Activated CD4-positive, alpha-beta T cell treated with anti-CD3 and anti-CD28 coated beads, Interleukin-2, amount 50 U/mL, for 16 hours (primary cell): ENCODE measurements around the gene MYO9A.
"Not testable (repeated sequence)": the region's sequence is repeated elsewhere in the genome, so short reads cannot be mapped to it uniquely, and the experiment has no call there.

ENCODE experiments used
- DNase-seq: peaks from one replicate; pipeline ENCODE4 v3.0.0-alpha.2; 2020

Gene MYO9A

DNA sequence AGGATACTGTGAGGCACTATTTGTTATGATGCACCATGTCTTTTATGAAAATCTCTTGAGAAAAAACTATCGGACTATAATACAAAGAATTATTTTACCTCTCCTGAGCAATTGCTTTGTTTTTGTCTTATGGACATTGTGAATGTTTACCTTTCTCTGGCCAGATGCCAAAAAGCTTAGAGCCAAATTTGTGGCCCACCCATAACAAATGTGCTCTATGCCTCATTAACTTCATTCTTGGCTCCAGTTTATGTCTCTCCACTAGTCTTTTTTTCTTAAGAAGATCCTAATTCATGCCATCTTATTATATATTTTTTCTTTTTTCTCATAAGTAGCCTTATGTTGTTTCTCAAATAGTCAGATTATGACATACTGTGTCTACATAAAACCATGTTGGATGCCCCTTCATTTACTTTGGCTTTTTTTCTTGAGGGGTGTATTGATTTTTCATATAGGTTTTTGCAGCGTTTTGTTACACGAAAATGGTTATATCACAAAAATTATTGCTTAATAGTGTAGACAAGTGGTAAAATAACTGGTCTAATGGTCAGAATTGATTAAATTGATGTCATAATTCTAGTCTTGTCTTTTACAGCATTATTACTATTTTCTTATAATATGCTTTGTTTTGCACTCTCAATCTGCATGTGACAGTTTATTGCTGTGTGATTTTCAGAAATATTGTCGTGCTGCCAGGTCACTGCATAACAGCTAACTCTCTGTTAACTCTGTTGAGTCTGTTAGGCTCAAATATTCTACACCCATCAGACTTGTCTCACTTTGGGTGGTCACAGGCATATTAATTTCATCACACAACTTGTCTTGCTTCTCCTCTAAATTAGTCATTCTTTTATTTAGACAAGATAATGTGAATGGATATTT lies 18.5 kb upstream of the MYO9A start:
- DNase-seq, result no peak

DNA sequence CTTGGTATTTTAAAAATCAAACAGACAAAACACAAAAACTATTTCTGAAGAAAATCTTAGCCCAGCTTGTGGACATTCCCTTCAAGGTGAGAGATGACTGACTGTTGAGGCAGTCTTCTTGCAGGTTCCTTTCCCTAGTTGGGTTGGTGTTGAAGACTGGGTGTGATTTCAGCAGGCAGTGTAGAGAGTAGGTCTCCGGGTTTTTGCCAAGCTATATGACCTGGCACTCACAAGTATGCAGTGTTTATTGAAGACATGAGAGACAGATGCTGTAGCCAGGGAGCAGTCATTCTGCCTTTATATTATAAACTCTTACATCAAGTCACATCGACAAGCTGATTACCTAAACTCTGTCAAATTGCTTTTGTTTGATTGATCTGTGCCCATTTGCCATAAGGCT lies 17.8 kb upstream of the MYO9A start:
- DNase-seq, result no peak

DNA sequence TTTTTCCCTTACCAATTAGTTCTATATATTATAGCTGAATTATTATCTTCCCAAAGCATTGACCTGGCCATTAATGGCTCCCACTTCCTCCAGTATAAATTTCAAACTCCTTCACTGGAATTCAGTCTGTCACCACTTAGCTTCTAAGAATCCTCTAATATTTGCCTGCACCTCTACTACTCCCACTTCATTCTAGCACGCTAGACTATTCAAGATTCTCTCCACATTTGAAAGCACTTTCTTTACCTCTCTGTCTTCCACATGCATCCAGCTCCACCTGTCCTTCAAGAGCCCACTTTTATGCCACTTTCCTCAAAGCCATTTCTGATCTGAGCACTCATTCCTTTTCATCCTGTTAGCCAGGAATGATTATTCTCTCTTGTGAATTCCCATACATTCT lies 15.3 kb upstream of the MYO9A start:
- DNase-seq, result no peak

DNA sequence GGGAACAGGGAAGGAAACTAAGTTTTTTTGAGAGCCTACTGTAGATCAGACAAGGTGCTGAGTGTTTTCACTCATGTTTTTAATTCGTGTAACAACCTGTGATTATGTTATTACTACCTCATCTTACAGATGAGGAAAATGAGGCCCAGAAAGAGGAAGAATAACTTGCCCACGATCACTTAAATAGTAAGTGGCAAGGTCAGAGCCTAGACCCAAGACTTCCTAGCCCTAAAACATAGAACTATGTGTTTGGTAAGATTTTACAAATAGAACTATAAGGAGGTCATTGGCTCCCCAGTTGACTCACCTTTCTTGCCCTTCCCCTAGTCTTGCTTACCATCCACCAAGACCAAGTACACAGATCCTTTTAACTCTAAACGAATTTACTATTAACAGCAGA lies 14.0 kb upstream of the MYO9A start:
- DNase-seq, result no peak

DNA sequence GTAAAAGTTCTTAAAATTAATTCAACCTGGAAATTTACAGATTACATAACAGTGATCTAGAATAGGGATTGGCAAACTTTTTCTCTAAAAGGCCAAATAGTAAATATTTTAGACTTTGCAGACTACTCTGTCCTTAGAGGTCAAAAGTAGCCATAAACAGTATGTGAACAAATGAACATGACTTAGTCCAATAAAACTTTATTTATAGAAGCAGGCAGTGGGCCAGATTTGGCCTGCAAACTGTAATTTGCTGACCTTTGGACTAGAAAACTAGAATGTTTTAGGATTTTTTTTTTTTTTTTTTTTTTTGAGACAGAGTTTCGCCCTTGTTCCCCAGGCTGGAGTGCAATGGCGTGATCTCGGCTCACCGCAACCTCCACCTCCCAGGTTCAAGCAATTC lies 12.3 kb upstream of the MYO9A start:
- no peak for DNase-seq

DNA sequence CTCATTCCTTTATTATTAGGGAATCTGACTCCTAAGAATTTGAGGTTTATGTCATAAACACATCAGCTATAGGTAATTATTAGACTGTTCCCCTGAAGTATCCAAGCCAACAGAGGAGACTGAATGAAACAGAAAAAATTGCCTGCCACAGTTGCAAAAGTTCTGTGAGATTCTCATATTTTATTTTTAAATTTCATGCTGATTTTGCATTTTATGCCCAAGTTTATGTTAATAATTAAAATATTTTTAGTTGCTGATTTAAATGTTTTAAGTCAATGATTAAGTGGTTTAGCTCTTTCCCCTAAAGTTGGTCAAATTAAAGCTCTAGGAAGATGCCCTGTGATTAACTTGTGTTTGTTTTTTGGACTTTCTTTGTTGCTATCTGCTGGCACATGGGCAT lies 10.4 kb upstream of the MYO9A start:
- DNase-seq, result no peak

DNA sequence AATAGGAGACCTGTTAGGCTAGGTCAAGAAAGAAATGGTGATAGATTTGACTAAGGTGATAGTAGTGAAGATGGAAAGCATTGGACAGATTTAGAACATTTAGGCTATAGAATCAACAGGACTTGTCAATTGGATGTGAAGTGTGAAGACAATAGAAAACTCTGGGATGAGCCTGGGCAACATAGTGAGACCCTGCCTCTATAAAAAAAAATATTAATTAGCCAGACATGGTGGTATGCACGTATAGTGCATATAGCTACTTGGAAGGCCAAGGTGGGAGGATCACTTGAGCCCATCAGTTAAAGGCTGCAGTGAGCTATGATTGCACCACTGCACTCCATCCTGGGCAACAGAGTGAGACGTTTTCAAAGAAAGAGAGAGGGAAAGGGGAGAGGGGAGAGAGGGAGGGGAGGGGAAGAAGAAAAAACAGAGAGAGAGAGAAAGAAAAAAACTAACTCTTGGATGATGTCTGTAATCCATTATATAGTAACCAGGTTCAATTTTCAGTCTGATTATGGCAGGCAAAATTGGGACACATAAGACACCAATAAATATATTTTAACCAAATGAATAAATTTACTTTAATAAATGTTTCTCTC lies 9.9 kb upstream of the MYO9A start:
- DNase-seq, result no peak

DNA sequence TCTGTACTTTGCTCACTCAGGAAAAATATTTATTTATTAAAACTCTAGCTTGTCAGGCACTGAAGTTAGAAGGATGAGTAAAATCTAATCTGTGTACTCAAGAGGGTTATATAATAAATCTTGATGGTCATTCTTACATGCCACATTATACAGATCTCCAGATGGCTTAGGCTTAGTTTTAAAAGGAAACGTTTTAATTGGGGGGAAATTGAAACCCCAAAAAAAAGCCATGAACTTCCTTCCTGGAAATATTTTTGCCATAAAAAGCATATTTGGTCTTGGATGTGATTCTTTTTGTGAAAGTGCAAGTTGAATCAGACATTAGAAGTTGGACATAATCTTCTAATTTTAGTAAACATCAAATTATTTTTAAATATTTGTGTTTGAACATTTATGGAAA lies 6.3 kb upstream of the MYO9A start:
- DNase-seq, result no peak

DNA sequence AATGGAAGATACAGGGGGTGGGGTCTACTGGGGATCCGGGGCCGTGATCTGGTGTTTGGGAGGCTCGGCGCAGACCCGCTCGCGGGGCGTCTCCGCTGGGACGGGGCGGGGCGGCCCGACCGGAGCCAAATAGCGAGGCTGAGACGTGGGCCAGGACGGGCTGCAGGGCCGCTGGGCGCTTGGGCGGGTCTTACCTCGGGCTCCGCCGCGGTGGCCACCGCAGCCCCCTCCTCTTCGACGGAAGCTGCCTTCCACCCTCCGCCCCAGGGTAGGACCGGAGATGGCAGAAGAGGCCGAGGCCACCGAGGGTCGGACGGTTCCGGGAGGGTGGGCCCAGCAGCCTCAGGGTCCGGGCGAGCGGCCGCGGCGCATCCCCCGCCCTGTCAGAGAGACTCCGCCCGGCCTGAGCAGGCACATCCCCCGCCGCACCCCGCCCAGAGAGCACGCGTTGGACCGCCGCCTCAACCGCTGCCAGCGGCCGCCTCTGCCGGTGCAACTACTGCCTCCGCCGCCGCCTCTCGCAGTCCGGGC lies 399 bp downstream of the MYO9A start:
- peak; percentile 69 for DNase-seq

DNA sequence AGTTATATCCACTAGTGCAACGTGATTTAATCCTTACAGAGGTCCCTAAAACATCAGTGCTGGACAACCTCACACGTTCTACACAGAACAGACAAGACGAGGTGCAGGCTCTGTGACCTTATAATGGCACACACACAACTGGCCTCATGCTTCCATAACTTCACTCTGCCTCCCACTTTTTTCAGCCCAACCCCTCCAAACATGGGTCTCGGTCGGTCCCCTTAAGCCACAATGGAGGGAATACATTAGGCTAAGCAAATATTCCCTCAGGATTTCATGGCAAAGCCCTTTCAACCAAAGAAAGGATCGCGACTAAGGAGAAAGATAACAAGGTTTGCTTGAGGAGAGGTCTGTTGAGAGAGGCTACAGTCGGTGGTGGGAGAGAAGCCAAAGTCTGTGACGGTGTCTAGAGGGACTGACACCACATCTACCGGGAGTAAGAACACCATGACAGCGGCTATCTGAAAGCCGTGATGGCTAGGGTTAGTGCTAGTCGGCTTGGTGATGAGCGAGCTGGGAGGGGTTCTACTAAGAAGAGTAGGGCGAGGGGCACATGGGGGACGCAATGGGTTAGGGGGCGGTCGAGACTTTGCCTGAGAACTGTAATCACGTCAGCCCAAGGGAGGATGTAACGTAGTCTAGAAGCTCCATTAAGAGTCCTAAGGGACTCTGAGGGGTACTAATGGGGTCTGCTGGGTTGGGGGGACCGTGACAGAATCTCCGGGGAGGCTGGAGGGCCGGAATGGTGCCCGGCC lies 1.0 kb downstream of the MYO9A start:
- DNase-seq, result peak; percentile 4

DNA sequence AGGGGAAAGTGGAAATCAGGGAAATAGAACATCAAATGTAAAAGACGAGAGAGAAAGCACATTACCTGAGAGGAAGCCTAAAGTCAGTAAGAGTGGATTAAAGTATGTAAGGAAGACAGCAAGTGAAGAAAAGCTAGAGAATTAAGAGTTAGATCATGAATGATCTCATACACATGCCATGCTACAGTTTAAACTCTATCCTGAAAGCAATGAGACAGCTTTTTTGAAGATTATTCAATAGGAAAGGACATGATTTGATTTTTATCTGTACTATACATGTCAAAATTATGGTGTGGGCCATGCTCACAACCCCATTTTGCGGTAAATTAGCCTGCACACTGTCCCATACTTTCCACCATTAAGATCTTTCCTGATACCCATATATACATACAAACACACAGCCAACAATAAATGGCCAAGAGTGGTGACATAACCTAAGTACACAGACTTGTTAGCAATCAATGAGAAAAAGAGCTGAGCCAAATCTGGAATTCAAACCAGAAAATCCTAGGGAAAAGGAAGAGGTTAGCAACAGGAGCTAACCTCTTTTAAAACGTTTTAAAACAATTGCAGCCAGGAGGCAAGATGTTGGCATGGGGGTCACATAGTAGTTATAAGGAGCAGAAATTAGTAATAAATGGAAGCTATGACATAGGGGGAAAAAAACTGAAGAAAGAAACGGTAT lies 4.5 kb downstream of the MYO9A start:
- DNase-seq, result no peak

DNA sequence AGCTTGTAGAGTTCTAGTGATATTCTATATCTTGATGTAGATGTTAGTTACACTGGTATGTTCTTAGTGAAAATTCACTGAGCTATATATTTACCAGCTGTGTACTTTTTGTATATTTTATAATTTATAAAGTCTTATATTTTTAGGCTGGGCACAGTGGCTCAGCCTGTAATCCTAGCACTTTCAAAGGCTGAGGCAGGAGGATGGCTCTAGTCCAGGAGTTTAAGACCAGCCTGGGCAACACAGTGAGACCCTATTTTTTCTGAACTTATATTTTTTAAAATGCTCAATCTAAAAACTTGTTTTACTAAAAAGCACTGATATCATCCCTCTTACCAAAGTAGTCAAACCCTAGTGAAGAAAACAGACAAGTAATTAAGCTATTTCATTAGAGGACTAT lies 5.1 kb downstream of the MYO9A start:
- DNase-seq, result no peak

DNA sequence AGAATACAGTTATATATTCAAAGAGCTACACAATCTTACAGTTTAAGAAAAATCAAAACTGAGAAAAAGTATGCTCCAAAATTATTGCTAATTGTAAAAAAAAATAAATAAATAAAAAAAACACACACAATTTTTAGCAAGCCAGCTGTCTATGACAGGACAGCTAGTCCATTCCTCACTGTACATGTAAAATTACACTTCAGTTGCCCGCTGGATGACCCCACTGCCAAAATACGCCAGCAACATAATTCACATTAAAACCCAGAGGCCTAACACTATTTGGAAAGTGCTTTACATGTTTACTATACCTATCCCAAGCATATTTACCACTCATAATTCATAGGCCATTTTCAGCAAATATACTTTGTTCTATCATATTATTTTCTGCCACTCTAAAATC lies 5.8 kb downstream of the MYO9A start:
- no peak for DNase-seq

DNA sequence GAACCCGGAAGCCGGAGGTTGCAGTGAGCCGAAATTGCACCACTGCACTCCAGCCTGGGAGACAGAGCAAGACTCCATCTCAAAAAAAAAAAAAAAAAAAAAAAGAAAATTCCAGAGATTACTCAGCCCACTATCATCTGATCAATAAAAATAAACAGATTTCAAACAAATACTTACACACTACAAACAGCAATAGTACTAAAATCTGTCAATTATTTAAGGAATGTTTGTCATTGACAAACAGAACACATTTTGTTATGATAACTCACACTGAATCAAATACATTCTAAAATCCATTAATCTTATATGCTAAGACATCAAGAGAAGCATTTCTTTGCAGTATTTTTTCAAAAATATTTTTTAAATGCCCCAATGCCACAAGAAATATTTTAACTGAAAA lies 7.6 kb downstream of the MYO9A start:
- DNase-seq, result no peak

DNA sequence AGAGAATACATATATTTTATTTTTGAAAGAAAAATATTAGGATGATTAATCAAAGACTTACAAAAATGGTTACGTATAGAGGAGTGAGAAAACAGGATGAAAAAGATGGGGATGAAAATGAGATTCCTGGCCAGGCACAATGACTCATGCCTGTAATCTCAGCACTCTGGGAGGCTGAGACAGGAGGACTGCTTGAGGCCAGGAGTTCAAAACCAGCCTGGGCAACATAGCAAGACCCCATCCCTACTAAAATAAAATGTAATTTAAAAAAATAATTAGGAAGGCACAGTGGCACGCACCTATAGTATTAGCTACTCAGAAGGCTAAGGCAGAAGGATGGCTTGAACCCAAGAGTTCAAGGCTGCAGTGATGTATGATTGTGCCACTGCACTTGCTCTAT lies 11.9 kb downstream of the MYO9A start:
- DNase-seq, result no peak

DNA sequence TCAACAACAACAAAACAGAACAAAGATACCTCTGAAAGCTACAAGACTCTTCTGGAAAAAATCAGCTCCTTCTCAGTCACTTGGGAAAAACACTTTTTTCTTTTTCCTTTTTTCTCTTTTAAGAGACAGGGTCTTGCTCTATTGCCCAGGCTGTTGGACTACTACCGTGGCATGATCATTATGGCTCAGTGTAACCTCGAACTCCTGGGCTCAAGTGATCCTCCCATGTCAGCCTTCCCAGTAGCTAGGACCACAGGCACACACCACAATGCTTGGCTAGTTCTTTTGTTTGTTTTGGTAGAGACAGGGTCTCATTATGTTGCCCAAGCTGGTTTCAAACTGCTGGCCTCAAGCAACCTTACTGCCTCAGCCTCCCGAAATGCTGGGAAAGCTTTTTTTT lies 12.8 kb downstream of the MYO9A start:
- no peak for DNase-seq

DNA sequence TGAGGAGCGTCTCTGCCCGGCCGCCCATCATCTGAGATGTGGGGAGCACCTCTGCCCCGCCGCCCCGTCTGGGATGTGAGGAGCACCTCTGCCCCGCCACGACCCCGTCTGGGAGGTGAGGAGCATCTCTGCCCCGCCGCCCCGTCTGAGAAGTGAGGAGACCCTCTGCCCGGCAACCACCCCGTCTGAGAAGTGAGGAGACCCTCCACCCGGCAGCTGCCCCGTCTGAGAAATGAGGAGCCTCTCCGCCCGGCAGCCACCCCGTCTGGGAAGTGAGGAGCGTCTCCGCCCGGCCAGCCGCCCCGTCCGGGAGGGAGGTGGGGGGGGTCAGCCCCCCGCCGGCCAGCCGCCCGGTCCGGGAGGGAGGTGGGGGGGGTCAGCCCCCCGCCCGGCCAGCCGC lies 17.4 kb downstream of the MYO9A start:
- DNase-seq, result not testable (repeated sequence)

DNA sequence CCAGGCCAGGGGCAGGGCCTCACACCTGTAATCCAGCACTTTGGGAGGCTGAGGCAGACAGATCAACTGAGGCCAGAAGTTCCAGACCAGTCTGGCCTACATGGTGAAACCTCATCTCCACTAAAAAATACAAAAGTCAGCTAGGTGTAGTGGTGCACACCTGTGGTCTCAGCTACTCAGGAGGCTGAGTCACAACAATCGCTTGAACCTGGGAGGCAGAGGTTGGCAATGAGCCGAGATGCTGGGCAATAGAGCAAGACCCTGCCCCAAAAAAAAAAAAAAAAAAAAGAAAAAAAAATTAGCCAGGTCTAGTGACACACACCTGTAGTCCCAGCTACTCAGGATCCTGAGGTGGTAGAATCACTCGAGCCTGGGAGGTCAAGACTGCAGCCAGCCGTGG lies 18.8 kb downstream of the MYO9A start:
- DNase-seq, result no peak

DNA sequence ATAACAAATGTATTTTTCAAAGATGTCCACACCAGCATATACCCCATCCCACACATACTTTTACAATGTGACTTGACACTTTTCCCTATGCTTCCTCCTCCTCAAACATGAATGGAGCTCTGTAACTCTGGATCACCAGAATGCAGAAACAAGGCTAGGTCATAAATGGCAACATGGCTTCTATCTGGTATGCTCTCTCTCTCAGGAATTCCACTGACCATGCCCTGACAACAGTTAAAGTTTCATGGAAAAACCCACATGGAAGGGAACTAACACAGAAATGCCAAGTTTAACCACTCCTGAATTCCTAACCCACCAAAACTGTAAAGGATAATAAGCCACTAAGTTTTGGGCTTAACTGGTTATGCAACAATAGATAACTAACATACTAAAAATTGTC lies 19.9 kb downstream of the MYO9A start:
- no peak for DNase-seq

DNA sequence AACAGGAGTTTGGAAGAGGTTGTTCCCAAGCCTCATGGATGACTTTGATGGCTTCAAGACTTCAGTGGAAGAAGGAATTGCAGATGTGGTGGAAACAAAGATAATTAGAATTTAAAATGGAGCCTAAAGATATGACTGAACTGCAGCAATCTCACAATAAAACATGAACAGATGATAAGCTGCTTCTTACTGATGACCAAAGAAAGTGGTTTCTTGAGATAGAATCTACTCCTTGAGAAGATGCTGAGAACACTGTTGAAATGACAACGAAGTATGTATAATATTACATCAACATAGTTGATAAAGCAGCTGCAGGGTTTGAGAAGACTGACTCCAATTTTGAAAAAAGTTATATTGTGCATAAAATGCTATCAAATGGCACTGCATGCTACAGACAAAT lies 21.2 kb downstream of the MYO9A start:
- no peak for DNase-seq

DNA sequence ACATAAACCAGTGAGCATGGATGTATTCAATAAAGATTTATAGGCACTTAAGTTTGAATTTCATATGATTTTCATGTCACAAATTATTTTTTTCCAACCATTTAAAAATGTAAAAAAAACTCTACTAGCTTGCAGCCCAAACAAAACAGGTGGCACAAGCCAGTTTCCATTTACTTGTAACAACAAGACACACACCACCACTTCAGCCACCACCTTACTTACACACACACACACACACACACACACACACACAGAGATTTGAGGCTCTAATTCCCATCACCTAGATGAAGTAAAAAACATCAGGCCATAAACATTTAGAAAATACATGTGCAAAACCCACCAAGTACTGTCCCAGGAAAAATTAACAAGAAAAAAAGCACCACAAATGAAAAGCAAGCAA lies 25.3 kb downstream of the MYO9A start:
- no peak for DNase-seq

DNA sequence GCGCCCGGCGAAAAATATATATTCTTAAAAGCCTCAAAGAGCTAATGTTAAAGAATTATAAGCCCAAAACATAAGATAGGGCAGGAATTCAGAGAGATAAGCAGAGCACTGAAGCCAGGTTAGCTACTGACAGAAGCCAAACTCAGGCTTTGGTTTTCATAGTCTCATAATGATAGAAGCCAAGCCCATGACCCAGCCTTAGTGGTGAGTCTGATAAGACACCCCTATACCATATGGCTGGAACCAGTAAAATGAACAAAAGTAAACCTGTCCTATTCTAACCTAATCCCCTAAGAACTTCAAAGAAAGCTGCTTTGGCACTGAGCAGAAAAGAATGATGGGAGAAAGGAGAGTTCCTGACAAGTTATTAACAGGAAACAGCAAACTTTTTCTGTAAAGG lies 25.9 kb downstream of the MYO9A start:
- no peak for DNase-seq
